Activated T-helper 2 cell treated with anti-CD3 and anti-CD28 coated beads, Interferon-gamma antibody, Interleukin-2, Interleukin-4, amounts not matched to agents 10 μg/mL and 5 μg/mL and 100 μg/mL, durations not matched to agents 14 hours and 24 hours and 36 hours (primary cell): ENCODE results near the gene PALB2. TPM values are rescaled to one million over a fixed set of nuclear protein-coding genes. Genes with fewer than 3 reads are reported as not detected.

ENCODE experiments used
- DNase-seq: peaks from one replicate; pipeline ENCODE4 v3.0.0; 2021; ENCODE audit warnings: low spot score
- H3K27ac Mint-ChIP-seq: one replicate; pipeline ENCODE4 v1.8.0; 2021; ENCODE audit warnings: mixed read lengths
- H3K27me3 Mint-ChIP-seq: one replicate; pipeline ENCODE4 v1.8.0; 2021; ENCODE audit warnings: low read depth, mixed read lengths
- H3K36me3 Mint-ChIP-seq: one replicate; pipeline ENCODE4 v1.8.0; 2021; ENCODE audit warnings: low read depth, mixed read lengths
- H3K4me1 Mint-ChIP-seq: one replicate; pipeline ENCODE4 v1.8.0; 2021; ENCODE audit warnings: low read depth, mixed read lengths
- H3K4me3 Mint-ChIP-seq: one replicate; pipeline ENCODE4 v1.8.0; 2021; ENCODE audit warnings: low read depth, mild to moderate bottlenecking, moderate library complexity, mixed read lengths
- H3K9me3 Mint-ChIP-seq: one replicate; pipeline ENCODE4 v1.8.0; 2021; ENCODE audit warnings: mixed read lengths
- intact Hi-C: fragments of 100-400 bp; cut with micrococcal nuclease; formaldehyde crosslinking; loops from one replicate; pipeline ENCODE4 v1.15.1; 2023
- total RNA-seq: library from RNA; stranded (reverse); gene quantifications from 2 replicates; pipeline ENCODE4 v1.2.3, GENCODE V29; 2022

PALB2 gene
- total RNA-seq: 25.6 and 30.8 TPM in 2 replicates

- intact Hi-C loops: loop anchor here (1.0 to 10.0 kb wide), 4 partner anchors 36 to 136 kb away; partner anchors contain the start of genes EARS2, NDUFAB1, PLK1 and UBFD1
- peak within 1 kb of the TSS; percentile 97 for H3K4me3 Mint-ChIP-seq
- H3K36me3 Mint-ChIP-seq: peaks cover 50% of the 10 kb centered on the region
- DNase-seq: peak; percentile 87
- H3K9me3 Mint-ChIP-seq: no peaks in the 10 kb centered on the region
- no peaks in the 10 kb centered on the region for H3K27me3 Mint-ChIP-seq
- H3K4me1 Mint-ChIP-seq: peaks cover 22% of the 10 kb centered on the region
- peak within 1 kb of the TSS; percentile 94 for H3K27ac Mint-ChIP-seq
Observed at GRCh38 chr16:23640931-23641765, at the start of gene PALB2, which contains the start of gene DCTN5. PALB2 (minus strand) TSS chr16:23641310; CDS start chr16:23641157, 153 bp downstream. DCTN5 (plus strand) TSS chr16:23641466; CDS start chr16:23641543, 77 bp downstream.

GRCh38 chr16:23689442-23690187 is 48.5 kb upstream of the PALB2 start:
- intact Hi-C loops: no loop called here
- H3K36me3 Mint-ChIP-seq: peaks cover 66% of the 10 kb centered on the region
- H3K4me3 Mint-ChIP-seq: no peak overlapping the region
- H3K4me1 Mint-ChIP-seq: peaks cover 4% of the 10 kb centered on the region
- H3K9me3 Mint-ChIP-seq: no peaks in the 10 kb centered on the region
- no peak overlapping the region for H3K27ac Mint-ChIP-seq
- H3K27me3 Mint-ChIP-seq: no peaks in the 10 kb centered on the region
- DNase-seq: no peak

GRCh38 chr16:23687034-23687808 is 46.1 kb upstream of the PALB2 start:
- no peaks in the 10 kb centered on the region for H3K27me3 Mint-ChIP-seq
- no peaks in the 10 kb centered on the region for H3K9me3 Mint-ChIP-seq
- DNase-seq: no peak
- intact Hi-C loops: no loop called here
- no peak overlapping the region for H3K4me3 Mint-ChIP-seq
- peaks cover 5% of the 10 kb centered on the region for H3K4me1 Mint-ChIP-seq
- no peak overlapping the region for H3K27ac Mint-ChIP-seq
- H3K36me3 Mint-ChIP-seq: peaks cover 78% of the 10 kb centered on the region

GRCh38 chr16:23683487-23683886 is 42.4 kb upstream of the PALB2 start:
- Mint-ChIP-seq H3K4me1 (peaks cover 25% of the 10 kb centered on the region), H3K4me3 (no peak overlapping the region), H3K27me3 (no peaks in the 10 kb centered on the region), H3K9me3 (no peaks in the 10 kb centered on the region), H3K36me3 (peaks cover 79% of the 10 kb centered on the region), H3K27ac (no peak overlapping the region)
- intact Hi-C loops: no loop called here
- no peak for DNase-seq

GRCh38 chr16:23682181-23682580 is 41.1 kb upstream of the PALB2 start:
- peaks cover 32% of the 10 kb centered on the region for H3K4me1 Mint-ChIP-seq
- H3K27me3 Mint-ChIP-seq: no peaks in the 10 kb centered on the region
- H3K4me3 Mint-ChIP-seq: no peak overlapping the region
- peaks cover 69% of the 10 kb centered on the region for H3K36me3 Mint-ChIP-seq
- no peak for DNase-seq
- intact Hi-C loops: no loop called here
- no peaks in the 10 kb centered on the region for H3K9me3 Mint-ChIP-seq
- H3K27ac Mint-ChIP-seq: peak overlapping the region; percentile 43

- no peaks in the 10 kb centered on the region for H3K27me3 Mint-ChIP-seq
- peak overlapping the region; percentile 17 for H3K27ac Mint-ChIP-seq
- peaks cover 32% of the 10 kb centered on the region for H3K4me1 Mint-ChIP-seq
- DNase-seq: no peak
- H3K9me3 Mint-ChIP-seq: no peaks in the 10 kb centered on the region
- intact Hi-C loops: loop anchor here (1.0 to 5.0 kb wide), 2 partner anchors 38 to 84 kb away; partner anchors contain the start of genes DCTN5, NDUFAB1 and PALB2
- H3K36me3 Mint-ChIP-seq: peaks cover 51% of the 10 kb centered on the region
- peak overlapping the region; percentile 96 for H3K4me3 Mint-ChIP-seq
Observed at GRCh38 chr16:23679986-23680336, 38.9 kb upstream of the PALB2 start.

- peaks cover 54% of the 10 kb centered on the region for H3K36me3 Mint-ChIP-seq
- H3K4me3 Mint-ChIP-seq: peak overlapping the region; percentile 96
- no peaks in the 10 kb centered on the region for H3K27me3 Mint-ChIP-seq
- intact Hi-C loops: loop anchor here (1.0 to 5.0 kb wide), 2 partner anchors 37 to 83 kb away; partner anchors contain the start of genes DCTN5, NDUFAB1 and PALB2
- no peaks in the 10 kb centered on the region for H3K9me3 Mint-ChIP-seq
- DNase-seq: no peak
- H3K27ac Mint-ChIP-seq: peak overlapping the region; percentile 87
- peaks cover 32% of the 10 kb centered on the region for H3K4me1 Mint-ChIP-seq
Observed at GRCh38 chr16:23679274-23679985, 38.3 kb upstream of the PALB2 start.

GRCh38 chr16:23678430-23679273 is 37.5 kb upstream of the PALB2 start, which contains the start of gene PLK1:
PLK1 (plus strand) TSS chr16:23678889; CDS start chr16:23678933, 44 bp downstream.
- H3K9me3 Mint-ChIP-seq: no peaks in the 10 kb centered on the region
- H3K4me3 Mint-ChIP-seq: peak within 1 kb of the TSS; percentile 96
- H3K4me1 Mint-ChIP-seq: peaks cover 29% of the 10 kb centered on the region
- intact Hi-C loops: loop anchor here (1.0 to 5.0 kb wide), 2 partner anchors 36 to 82 kb away; partner anchors contain the start of genes DCTN5, NDUFAB1 and PALB2
- H3K36me3 Mint-ChIP-seq: peaks cover 51% of the 10 kb centered on the region
- H3K27ac Mint-ChIP-seq: peak within 1 kb of the TSS; percentile 87
- no peaks in the 10 kb centered on the region for H3K27me3 Mint-ChIP-seq
- DNase-seq: peak; percentile 81

GRCh38 chr16:23676924-23677480 is 35.9 kb upstream of the PALB2 start:
- Mint-ChIP-seq H3K9me3 (no peaks in the 10 kb centered on the region), H3K27ac (no peak overlapping the region), H3K4me1 (peaks cover 27% of the 10 kb centered on the region), H3K4me3 (peak overlapping the region; percentile 96), H3K36me3 (peaks cover 54% of the 10 kb centered on the region), H3K27me3 (no peaks in the 10 kb centered on the region)
- DNase-seq: no peak
- intact Hi-C loops: loop anchor here (5.0 kb wide), 1 partner anchor 35 kb away; the partner anchor contains the start of genes DCTN5 and PALB2

- Mint-ChIP-seq H3K36me3 (peaks cover 53% of the 10 kb centered on the region), H3K27me3 (no peaks in the 10 kb centered on the region), H3K4me1 (peaks cover 27% of the 10 kb centered on the region), H3K27ac (no peak overlapping the region), H3K9me3 (no peaks in the 10 kb centered on the region), H3K4me3 (no peak overlapping the region)
- intact Hi-C loops: loop anchor here (5.0 kb wide), 1 partner anchor 162 kb away; the partner anchor contains the start of gene GGA2
- DNase-seq: no peak
Observed at GRCh38 chr16:23673971-23674614, 33.0 kb upstream of the PALB2 start.
